Stimulated activated CD8-positive, alpha-beta memory T cell treated with anti-CD3 and anti-CD28 coated beads, Interleukin-15, amount 100 ng/mL, for 1 hour (primary cell): ENCODE results near the gene FAT1.

Experiments used
- DNase-seq: peaks from one replicate; pipeline ENCODE4 v3.0.0-alpha.2; 2020; ENCODE audit warnings: low read depth

Gene FAT1

DNA sequence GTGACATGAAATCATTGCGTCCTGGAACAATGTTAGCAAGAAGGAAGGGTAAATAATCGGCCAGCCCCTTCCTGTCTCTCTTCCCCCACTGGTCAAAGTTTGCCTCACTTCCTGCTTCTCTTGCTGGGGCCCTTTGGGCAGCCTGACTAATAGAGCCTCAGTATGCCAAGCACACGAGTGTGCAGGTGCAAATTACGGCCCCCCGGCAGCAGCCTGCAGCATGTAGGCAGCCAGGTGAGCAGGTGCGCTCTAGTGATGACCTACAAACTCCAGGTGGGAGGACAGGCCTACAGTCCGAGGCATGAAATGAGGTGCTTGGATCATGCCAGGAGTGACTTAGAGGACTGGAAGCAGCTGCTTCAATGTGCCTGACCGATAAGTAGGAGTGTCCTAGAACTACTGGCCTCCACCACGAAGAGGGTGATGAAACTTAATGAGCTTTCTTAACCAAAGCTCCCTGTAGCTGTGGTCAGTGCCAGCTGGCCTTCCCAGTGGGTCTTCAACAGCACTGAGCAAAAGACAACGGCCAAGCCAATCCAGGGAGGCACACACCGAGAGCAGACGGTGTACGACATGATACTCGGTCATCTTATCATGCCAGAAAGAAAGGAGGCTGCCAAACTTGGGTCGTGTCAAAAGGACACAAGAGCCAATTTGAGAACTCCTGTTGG lies 26.1 kb upstream of the FAT1 start:
- no peak for DNase-seq

DNA sequence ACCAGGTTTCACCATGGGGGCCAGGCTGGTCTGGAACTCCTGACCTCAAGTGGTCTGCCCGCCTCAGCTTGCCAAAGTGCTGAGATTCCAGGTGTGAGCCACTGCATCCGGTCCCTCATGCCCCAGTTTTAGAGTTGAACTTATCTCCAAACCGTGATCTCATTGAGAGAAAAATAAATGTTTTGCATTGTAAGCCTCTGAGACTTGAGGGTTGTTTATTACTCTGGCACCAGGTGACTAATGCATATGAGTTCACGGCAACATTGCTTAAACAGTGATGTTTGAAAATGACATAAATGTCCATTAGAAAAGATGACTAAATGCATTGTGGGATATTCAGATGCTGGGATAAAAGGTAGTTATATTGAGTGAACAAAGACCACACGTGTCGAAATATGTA lies 22.9 kb upstream of the FAT1 start:
- no peak for DNase-seq

DNA sequence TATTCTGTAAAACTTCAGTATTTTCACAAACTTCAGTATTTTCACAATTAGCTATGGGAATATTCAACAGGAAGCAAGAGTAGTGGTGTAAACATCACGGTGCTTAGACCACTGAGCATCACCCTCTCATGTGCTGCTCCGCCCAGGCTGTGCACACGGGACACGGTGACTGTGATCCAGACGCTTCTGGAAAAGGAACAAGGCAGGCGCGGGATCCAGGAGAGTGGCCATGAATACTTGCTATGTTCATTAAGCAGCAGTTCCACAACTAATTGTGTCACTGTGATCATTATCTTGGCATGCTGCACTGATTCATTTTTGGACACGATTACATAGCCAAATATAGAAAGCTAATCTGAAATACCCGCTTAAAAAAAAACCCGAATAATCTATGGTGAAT lies 19.6 kb upstream of the FAT1 start:
- DNase-seq: no peak

DNA sequence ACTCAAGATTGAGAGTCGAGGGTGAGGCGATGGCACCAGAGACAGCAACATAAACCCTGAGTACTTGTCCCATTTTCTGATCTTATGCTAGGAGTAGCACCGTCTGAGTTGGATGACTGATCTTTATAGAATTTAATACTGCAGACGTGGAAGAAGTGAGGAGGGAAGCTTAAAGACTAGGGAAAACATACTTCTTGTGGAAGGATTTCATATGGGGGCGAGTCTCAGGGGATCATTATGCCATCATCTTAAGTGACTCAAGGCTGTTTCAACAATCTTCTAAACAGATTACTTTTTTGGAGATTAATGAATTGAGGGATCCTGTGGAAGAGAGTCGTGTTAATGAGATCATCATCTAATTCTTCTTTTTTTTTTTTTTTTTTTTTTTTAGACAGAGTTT lies 17.2 kb upstream of the FAT1 start:
- DNase-seq: no peak

DNA sequence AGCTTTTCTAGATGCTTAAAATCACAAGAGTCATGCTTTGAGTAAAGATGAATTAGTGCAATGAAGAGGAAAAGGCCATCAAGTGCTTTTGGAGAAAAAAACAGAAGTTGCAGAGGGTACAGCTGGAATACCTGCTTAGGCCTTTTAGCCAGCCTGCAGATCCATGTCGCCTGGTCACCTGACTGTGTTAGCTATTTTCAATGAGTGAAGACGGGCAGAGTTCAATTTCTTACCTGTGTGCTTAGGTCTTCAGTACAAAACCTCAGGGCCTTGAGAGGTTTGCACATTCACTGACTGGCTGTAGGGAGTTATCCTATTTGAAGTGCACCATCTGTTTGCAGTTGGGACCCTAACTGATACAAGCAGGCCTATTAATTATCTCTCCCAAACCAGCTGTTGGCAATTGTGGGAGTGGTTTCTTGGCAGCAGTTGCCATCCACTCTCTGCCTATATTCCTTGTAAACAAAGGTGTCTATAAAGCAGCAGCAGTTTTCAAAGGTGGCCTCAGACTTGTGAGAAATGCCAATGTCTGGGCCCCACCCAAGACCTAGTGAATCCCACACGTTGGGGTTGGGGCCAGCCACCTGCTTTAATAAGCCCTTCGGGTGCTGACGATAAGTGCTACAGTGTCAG lies 16.3 kb upstream of the FAT1 start:
- no peak for DNase-seq

DNA sequence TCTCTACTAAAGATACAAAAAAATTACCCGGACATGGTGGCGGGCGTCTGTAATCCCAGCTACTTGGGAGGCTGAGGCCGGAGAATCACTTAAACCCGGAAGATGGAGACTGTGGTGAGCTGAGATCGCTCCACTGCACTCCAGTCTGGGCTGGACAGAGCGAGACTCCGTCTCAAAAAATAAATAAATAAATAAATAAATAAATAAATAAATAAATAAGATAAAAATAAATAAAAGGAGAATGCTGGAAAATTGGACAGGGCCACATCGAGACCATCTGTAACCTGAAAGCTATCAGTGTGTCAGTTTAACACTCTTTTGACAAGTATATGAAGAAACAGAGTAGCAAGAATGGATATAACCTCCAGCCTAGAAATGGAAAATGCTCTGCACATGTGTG lies 15.7 kb upstream of the FAT1 start:
- no peak for DNase-seq

DNA sequence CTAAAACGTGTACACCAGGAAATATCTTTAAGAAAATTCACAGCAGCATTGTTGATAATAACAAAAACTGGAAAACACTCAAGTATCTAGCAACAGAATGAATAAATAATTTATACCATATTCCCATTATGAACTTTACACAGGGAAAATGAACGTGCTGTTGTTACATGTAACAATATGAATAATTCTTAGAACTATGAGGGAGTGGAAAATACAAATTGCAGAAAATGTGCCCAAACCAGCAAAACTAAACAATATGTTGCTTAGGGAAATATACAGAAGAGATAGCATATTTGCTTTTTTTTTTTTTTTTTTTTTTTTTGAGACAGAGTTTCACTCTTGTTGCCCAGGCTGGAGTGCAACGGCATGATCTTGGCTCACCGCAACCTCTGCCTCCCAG lies 14.8 kb upstream of the FAT1 start:
- DNase-seq: no peak

DNA sequence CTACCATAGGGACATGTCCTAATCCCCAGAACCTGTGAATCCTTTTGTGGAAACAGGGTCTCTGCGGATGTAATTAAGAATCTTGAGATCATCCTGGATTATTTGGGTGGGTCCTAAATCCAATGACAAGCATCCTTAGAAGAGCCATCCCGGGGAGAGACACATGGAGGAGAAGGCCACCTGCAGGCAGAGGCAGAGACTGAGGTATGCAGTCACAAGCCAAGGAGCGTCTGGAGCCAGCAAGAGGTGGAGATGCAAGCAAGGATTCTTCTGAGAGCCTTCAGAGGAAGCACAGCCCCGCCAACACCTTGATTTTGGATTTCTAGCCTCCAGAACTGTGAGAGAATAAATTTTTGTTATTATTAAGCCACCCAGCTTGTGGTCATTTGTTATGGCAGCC lies 13.8 kb upstream of the FAT1 start:
- DNase-seq: no peak

DNA sequence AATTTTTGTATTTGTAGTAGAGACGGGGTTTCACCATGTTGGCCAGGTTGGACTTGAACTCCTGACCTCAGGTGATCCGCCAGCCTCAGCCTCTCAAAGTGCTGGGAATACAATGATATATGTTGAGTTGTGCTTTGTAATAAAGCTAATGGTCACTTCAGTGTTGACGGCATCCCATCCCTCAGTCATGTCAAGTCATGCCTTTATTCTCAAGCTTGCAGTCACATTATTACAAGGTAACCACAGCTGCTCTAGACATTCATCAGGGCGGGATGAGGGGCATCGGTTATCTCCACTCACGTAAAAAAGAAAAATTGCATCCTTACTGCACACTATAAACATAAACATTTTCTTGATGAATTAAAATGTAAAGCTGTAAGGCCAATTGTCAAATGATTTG lies 12.8 kb upstream of the FAT1 start:
- DNase-seq: no peak

DNA sequence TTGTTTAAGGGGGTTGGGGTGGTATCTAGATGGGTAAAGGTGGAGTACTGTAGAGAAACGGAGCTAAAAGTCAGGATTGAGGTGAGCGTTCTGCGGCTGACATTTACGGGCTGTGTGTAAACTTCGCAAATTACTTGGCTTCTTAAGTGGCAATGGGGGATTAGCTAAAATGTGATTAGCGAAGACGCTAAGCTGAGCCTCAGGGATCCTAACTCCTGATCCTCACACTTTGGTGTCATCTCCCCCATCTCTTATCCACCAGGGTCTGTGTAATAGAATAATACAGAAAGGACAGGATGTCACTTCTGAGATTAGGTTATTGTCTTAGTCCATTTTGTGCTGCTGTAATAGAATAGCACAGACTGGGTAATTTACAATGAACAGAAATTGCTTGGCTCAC lies 10.6 kb upstream of the FAT1 start:
- no peak for DNase-seq

DNA sequence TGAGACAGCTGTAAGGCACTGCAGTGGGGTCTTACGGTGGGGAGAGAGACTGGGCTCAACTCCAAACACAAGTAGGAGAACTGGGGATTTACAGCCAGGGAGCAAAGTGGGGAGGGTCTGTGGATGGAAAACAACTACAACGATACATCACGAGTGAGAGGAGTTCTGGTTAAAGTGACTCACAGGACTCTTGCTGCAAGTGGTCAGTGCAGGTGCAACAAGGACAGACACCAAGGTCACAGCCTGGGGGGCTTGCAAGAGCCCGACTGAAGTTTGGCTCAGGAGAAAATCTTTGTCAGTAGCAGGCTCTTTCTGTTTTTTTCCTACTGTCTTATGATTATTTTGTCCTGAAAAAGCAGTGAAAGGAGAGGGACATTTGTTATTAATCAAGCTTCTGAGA lies 10.1 kb upstream of the FAT1 start:
- DNase-seq: no peak

DNA sequence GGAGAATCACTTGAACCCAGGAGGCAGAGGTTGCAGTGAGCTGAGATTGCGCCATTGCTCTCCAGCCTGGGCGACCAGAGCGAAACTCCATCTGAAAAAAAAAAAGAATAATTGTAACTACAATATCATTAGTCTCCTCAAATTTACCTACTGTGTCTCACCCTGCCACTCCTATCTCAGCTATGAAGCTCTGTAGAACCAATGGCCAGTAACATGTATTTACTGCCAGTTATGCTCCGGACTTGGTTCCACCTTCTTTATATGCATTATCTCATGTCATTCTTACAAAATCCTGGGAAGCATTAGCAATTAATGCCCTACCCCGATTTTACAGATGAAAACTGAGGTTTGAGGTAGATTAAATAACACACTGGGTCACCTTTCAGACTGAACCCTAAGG lies 7.0 kb upstream of the FAT1 start:
- no peak for DNase-seq

DNA sequence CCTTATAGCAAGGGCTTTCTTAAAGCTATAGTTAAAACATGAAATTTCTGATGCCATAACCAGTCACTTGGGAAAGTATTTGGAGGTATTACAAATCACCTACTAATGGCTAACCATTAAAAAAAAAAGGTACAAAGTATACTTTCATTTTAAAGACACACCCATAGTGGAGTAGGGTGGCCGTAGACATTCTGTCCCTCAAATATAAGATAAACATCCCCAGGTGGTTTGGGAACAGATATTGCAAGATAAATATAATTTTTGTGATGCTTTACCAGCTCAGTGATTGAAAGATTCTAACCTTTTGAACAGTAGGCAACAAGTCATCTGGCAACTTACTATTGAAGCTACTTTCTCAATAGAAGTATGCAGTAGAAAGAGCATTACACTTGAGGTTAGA lies 6.2 kb upstream of the FAT1 start:
- no peak for DNase-seq

DNA sequence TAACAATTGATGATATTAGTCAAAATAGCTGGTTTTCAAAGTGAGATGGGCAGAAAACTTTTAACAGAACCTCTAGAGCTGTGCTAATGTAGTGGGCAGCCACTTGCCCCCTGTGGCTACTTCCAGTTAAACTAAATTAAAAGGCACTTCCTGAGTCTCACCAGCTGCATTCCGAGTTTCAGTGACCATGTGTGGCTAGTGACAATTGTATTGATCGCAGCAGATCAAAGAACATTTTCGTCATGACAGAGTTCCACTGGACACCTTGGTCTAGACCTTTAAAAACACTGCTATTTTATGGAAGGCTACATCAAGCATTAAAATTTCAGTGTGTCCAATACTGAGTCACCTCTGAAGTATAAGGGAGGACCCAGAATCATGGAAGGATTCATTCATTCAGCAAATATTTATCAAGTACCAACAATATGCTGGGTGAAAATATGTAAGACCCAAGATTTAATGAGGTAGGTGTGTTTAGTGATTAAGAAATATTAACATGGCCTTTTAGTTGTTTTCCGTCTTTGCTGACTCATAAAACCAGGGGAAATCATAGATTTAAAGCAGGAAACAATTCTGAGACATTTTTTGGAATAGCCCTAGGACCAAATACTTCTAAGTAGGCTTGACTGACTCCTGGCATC lies 5.1 kb upstream of the FAT1 start:
- DNase-seq: no peak

DNA sequence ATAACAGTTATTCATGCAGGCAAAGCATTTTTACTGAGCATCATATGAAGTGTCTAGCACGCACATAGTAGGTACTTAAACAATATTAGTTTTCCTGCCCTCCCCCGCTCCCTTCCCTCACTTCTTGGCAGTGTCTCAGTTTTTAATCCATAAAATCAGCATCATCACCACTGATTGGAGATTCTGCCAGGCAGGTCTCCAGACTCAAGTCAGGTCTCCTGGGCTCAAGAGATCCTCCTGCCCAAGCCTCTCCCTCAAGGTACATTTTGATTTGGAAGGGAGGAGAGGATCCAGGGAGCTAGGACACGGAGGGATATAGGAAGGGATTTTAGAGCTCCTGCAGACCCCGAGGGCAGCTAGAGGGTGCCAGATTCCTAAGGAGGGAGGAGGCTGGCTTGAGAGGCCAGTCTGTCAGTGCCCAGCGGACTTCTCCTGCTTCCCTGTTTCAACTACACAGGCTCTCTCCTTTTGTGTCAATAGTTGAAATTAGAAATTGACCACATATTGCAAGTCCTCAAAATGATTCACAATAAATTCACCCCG lies 4.4 kb upstream of the FAT1 start:
- DNase-seq: no peak

DNA sequence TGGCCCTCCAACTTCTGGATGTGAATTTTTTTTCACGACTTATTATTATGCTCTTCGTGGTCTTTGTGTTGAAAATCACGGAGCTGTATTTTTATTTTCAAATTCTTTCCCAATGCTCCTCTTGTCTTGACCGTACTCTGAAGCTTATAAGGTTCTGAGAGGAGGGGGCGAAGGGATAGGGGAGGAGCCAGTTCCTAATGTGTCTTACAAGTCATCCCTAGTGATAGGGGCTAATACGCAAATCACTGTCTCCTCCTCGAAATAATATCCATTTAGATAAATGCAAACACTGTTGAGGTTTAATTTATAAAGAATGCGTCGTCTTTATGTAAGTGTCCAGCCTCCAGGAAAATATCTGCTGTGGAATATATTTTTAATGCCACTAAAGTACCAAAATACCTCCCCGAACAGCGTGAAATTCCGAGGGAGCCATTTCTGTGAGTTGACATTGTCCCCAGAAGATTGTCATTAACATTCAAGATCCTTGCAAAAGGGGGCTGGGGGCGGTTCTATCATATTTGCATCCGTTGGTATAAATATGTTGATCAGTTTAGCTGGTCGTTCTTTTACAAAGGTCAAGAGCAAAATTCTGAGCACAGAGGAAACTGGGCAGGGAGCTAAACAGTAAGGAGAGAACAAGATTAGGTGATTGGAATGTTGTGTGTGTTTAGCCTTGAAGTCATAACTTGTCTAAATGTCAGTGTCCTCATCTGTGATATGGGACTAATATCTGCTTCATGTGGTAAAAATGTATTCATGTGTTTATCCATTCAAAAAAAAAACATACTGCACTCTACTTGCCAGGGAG lies 3.7 kb upstream of the FAT1 start:
- DNase-seq: no peak

DNA sequence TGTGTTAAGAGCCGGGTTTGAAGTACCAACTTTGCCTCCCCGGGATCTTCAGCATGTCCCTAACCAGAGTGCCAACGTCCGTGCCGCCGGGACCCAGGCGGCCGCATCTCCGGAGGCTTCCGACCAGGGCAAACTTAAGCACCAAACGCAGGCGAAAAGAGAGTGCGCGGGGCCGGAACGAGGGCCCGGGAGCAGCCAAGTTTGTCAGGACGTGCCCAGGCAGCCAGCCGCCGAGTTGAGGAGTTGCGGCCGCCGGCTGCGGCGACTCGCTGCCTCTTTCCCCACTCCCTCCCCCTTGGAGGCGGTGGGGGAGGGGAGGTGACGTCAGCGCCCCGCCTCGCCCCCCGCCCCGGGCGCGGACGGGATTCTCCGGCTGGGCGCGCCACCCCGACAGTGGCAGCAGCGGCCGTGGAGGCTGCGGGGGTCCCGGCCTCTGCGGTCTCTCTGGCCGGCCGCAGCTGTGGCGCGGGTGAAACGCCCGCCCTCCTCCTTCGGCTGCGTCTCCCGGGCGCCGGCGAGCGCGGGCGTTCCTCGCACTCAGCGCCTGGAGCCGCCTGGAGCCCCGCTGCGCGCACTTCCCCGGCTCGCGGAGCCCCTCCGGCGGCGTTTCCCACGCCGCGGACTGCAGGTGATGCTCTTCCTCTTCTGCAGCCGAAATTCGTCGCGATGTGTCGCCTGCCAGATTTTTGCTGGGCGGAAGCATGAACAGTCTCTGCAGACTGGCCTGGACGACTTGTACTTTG lies 2.9 kb upstream of the FAT1 start:
- DNase-seq: no peak

DNA sequence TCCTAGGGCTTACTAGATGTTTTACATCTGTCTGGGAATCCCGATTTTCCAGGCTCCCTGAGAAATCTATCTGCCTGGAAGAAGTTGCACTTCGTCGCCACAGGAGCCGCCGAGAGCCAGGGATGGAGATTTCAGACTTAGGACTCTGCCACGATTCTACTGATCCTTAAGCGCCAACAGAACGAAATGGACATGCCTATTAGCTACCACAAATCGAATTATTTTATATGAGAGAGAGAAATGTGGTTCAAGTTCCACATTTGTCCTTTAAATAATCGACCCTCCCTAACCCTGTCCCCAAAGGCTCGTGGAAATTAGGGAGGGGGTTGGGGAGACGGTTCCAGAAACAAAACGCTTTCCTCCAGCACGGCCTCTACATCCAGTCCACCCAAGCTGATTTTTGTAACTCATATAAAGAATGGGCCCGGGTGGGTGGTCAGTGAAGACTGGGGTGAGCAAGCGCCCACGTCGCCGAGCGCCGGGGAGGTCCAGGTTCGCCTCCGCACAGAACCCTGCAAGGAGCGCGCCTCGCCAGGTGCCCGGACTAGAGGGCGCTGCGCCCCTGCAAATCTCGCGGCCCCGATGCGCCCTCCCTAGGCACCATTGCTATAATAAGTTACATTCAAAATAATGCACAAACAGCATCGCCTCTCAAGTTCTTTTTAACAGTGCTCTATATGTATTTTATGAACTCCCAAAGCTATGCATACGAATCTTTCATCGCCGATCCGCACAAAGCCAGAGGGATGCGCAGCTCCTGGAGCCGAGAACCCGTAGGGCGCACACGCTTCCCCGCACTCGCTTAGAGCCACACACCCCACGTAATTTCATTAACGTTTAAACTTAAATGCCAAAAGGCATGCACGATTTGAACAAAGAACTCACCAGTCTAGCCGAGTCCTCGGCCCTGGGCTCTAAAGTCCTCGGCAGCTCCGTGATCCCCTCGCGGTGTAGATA lies 2.1 kb upstream of the FAT1 start:
- no peak for DNase-seq

DNA sequence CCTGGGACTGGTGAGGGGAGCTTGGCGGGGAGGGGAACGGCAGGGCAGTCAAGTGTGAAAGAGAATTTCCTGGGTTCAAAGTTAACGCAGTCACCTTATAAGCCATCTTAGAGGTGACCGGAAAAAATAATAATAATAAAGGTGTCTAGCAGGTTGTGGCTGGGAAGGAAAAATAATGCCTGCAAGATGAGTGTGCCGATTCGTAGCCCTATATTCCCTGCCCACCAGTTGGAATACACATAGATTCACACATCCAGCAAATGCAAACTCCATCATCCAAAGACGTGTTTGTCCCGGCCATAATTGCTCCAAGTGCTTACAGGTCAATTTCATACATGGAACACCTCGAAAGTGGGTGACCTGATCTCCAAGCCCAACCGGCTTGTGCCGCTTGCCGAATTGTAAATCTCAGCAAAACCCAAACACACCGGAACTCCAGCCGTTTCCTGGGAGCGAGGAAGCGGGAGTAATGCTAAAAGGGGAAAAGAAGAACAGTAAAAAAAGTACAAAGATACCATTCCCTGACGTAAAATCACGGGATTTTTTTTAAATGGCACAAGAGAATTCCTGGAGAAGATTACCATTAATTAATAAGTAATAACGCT lies 1.3 kb upstream of the FAT1 start:
- DNase-seq: no peak
